ENCODE measurements around the gene SUPT5H.

- TF ChIP-seq CTCF (IDR thresholded peaks at IDR 0.05; ENCODE audit: low read depth, low read length), result no peak
- no peak for TF ChIP-seq EZH2phosphoT487 (IDR thresholded peaks at IDR 0.05; ENCODE audit: low read depth)
Measured at GRCh38 chr19:39419003-39419402, 26.4 kb upstream of the SUPT5H start.
